ENCODE results near the gene PFKP.

PFKP gene

GRCh38 chr10:3067118-3067858 lies at the start of gene PFKP:
Gene PFKP (plus strand): TSS chr10:3067548. CDS start chr10:3067596, 48 bp downstream.
- peak; percentile 75 for DNase-seq

- no peak for DNase-seq
These were observed 49.1 kb upstream of the PFKP start for GRCh38 chr10:3018247-3018646.

GRCh38 chr10:3020311-3020710 lies 47.0 kb upstream of the PFKP start:
- no peak for DNase-seq

- no peak for DNase-seq
These were observed 46.5 kb upstream of the PFKP start for GRCh38 chr10:3020881-3021280.

GRCh38 chr10:3022027-3022426 lies 45.3 kb upstream of the PFKP start:
- DNase-seq: no peak

GRCh38 chr10:3023892-3024291 lies 43.5 kb upstream of the PFKP start:
- no peak for DNase-seq

GRCh38 chr10:3025026-3025683 lies 42.2 kb upstream of the PFKP start:
- no peak for DNase-seq

- no peak for DNase-seq
These were observed 39.5 kb upstream of the PFKP start for GRCh38 chr10:3027866-3028265.

GRCh38 chr10:3028441-3028840 lies 38.9 kb upstream of the PFKP start:
- DNase-seq: no peak

- DNase-seq: no peak
These were observed 36.6 kb upstream of the PFKP start for GRCh38 chr10:3030765-3031164.

- no peak for DNase-seq
These were observed 35.9 kb upstream of the PFKP start for GRCh38 chr10:3031490-3031889.

GRCh38 chr10:3033925-3034324 lies 33.4 kb upstream of the PFKP start:
- DNase-seq: no peak

- no peak for DNase-seq
These were observed 32.7 kb upstream of the PFKP start for GRCh38 chr10:3034616-3035015.

- DNase-seq: no peak
These were observed 31.0 kb upstream of the PFKP start for GRCh38 chr10:3036155-3037021.

GRCh38 chr10:3037182-3037581 lies 30.2 kb upstream of the PFKP start:
- no peak for DNase-seq

- DNase-seq: no peak
These were observed 27.3 kb upstream of the PFKP start for GRCh38 chr10:3040069-3040468.

GRCh38 chr10:3042589-3042988 lies 24.8 kb upstream of the PFKP start:
- no peak for DNase-seq

- DNase-seq: peak; percentile 79
These were observed 23.6 kb upstream of the PFKP start for GRCh38 chr10:3043512-3044368.

- DNase-seq: no peak
These were observed 21.7 kb upstream of the PFKP start for GRCh38 chr10:3045471-3046209.

- peak; percentile 56 for DNase-seq
These were observed 21.1 kb upstream of the PFKP start for GRCh38 chr10:3046210-3046779.

GRCh38 chr10:3046981-3047547 lies 20.3 kb upstream of the PFKP start:
- no peak for DNase-seq

Data from NCI-H69 (cell line).